ENCODE results near the gene SCFD2.
"Not testable (repeated sequence)": the region's sequence is repeated elsewhere in the genome, so short reads cannot be mapped to it uniquely, and the experiment has no call there.

Gene SCFD2

GRCh38 chr4:53267026-53267425, 98.8 kb downstream of the SCFD2 start:
- H4K20me1 ChIP-seq (ENCODE audit: insufficient read depth, low read length), result no peaks in the 10 kb centered on the region
- no peaks in the 10 kb centered on the region for H3K27me3 ChIP-seq (ENCODE audit: low read depth, low read length)
- no peaks in the 10 kb centered on the region for H3K9me3 ChIP-seq (ENCODE audit: insufficient read depth, low read length)
- H3K9ac ChIP-seq (ENCODE audit: low read length), result no peak overlapping the region
- H3K79me2 ChIP-seq (ENCODE audit: low read length), result no peaks in the 10 kb centered on the region
- TF ChIP-seq EZH2phosphoT487 (IDR thresholded peaks at IDR 0.05; ENCODE audit: low read depth) (no peak), CTCF (IDR thresholded peaks at IDR 0.05; ENCODE audit: low read depth, low read length) (no peak)
- no peak overlapping the region for H3K4me2 ChIP-seq (ENCODE audit: low read length)
- no peaks in the 10 kb centered on the region for H3K4me1 ChIP-seq (ENCODE audit: low read length)
- H3K27ac ChIP-seq (ENCODE audit: low read length), result no peak overlapping the region
- H3K36me3 ChIP-seq (replicated peaks; ENCODE audit: low read depth, low read length), result peaks cover 10% of the 10 kb centered on the region
- H2AFZ ChIP-seq (ENCODE audit: low read depth, low read length), result no peak overlapping the region
- no peak overlapping the region for H3K4me3 ChIP-seq (ENCODE audit: low read length)

- not testable (repeated sequence) for H3K36me3 ChIP-seq (replicated peaks; ENCODE audit: low read depth, low read length); H3K27ac ChIP-seq (ENCODE audit: low read length); H3K4me2 ChIP-seq (ENCODE audit: low read length)
These were observed 109.9 kb downstream of the SCFD2 start for GRCh38 chr4:53255986-53256385.

GRCh38 chr4:53240573-53240972, 125.3 kb downstream of the SCFD2 start:
- Histone ChIP-seq H2AFZ (ENCODE audit: low read depth, low read length) (no peak overlapping the region), H3K9me3 (ENCODE audit: insufficient read depth, low read length) (0 out of 2 replicates have a peak, but pooled peaks cover 6% of the 10 kb centered on the region), H3K9ac (ENCODE audit: low read length) (no peak overlapping the region), H3K4me2 (ENCODE audit: low read length) (no peak overlapping the region), H4K20me1 (ENCODE audit: insufficient read depth, low read length) (no peaks in the 10 kb centered on the region), H3K27ac (ENCODE audit: low read length) (no peak overlapping the region), H3K36me3 (replicated peaks; ENCODE audit: low read depth, low read length) (no peaks in the 10 kb centered on the region), H3K79me2 (ENCODE audit: low read length) (peaks cover 20% of the 10 kb centered on the region), H3K4me1 (ENCODE audit: low read length) (peaks cover 2% of the 10 kb centered on the region; the same call in 1 of the 2 replicates), H3K27me3 (ENCODE audit: low read depth, low read length) (no peaks in the 10 kb centered on the region), H3K4me3 (ENCODE audit: low read length) (no peak overlapping the region)
- TF ChIP-seq CTCF (IDR thresholded peaks at IDR 0.05; ENCODE audit: low read depth, low read length) (no peak), EZH2phosphoT487 (IDR thresholded peaks at IDR 0.05; ENCODE audit: low read depth) (no peak)

More at GRCh38 chr4:53255986-53256385, 109.9 kb downstream of the SCFD2 start:
- H3K4me3 ChIP-seq (ENCODE audit: low read length); H3K9me3 ChIP-seq (ENCODE audit: insufficient read depth, low read length); H4K20me1 ChIP-seq (ENCODE audit: insufficient read depth, low read length); H2AFZ ChIP-seq (ENCODE audit: low read depth, low read length); H3K79me2 ChIP-seq (ENCODE audit: low read length); H3K4me1 ChIP-seq (ENCODE audit: low read length); H3K9ac ChIP-seq (ENCODE audit: low read length); H3K27me3 ChIP-seq (ENCODE audit: low read depth, low read length): not testable (repeated sequence)

GRCh38 chr4:53238352-53238751, 127.5 kb downstream of the SCFD2 start:
- H2AFZ ChIP-seq (ENCODE audit: low read depth, low read length); H3K9me3 ChIP-seq (ENCODE audit: insufficient read depth, low read length); H4K20me1 ChIP-seq (ENCODE audit: insufficient read depth, low read length); H3K27me3 ChIP-seq (ENCODE audit: low read depth, low read length); H3K4me1 ChIP-seq (ENCODE audit: low read length); H3K9ac ChIP-seq (ENCODE audit: low read length); H3K27ac ChIP-seq (ENCODE audit: low read length); H3K4me2 ChIP-seq (ENCODE audit: low read length); H3K4me3 ChIP-seq (ENCODE audit: low read length); H3K36me3 ChIP-seq (replicated peaks; ENCODE audit: low read depth, low read length): not testable (repeated sequence)
- H3K79me2 ChIP-seq (ENCODE audit: low read length), result peaks cover 11% of the 10 kb centered on the region; the same call in 1 of the 2 replicates

- not testable (repeated sequence) for H3K4me2 ChIP-seq (ENCODE audit: low read length); H2AFZ ChIP-seq (ENCODE audit: low read depth, low read length); H4K20me1 ChIP-seq (ENCODE audit: insufficient read depth, low read length); H3K9ac ChIP-seq (ENCODE audit: low read length); H3K27me3 ChIP-seq (ENCODE audit: low read depth, low read length); H3K4me1 ChIP-seq (ENCODE audit: low read length); H3K4me3 ChIP-seq (ENCODE audit: low read length); H3K27ac ChIP-seq (ENCODE audit: low read length); H3K9me3 ChIP-seq (ENCODE audit: insufficient read depth, low read length); H3K36me3 ChIP-seq (replicated peaks; ENCODE audit: low read depth, low read length)
- H3K79me2 ChIP-seq (ENCODE audit: low read length), result peaks cover 11% of the 10 kb centered on the region; the same call in 1 of the 2 replicates
These were observed 128.1 kb downstream of the SCFD2 start for GRCh38 chr4:53237811-53238210.

GRCh38 chr4:53236624-53237023, 129.2 kb downstream of the SCFD2 start:
- not testable (repeated sequence) for H3K4me3 ChIP-seq (ENCODE audit: low read length); H3K27ac ChIP-seq (ENCODE audit: low read length); H4K20me1 ChIP-seq (ENCODE audit: insufficient read depth, low read length); H3K4me1 ChIP-seq (ENCODE audit: low read length); H3K9ac ChIP-seq (ENCODE audit: low read length); H3K79me2 ChIP-seq (ENCODE audit: low read length); H3K9me3 ChIP-seq (ENCODE audit: insufficient read depth, low read length); H3K27me3 ChIP-seq (ENCODE audit: low read depth, low read length); H3K36me3 ChIP-seq (replicated peaks; ENCODE audit: low read depth, low read length); H2AFZ ChIP-seq (ENCODE audit: low read depth, low read length); H3K4me2 ChIP-seq (ENCODE audit: low read length)
